K562 (cell line): Measurements from ENCODE around the gene GALNT5. TPM values are rescaled to one million over a fixed set of nuclear protein-coding genes. Genes with fewer than 3 reads are reported as not detected.

Experiments used
- ATAC-seq: fragments of 200-7000 bp; cut with Tn5 transposase; 3 replicates; pipeline ENCODE4 v1.9.1; 2020; ENCODE audit warnings: moderate library complexity
- BruUV-seq: library from RNA; stranded (reverse); fragments of 400-500 nt; replicated peaks from 2 replicates; lab custom pipeline; 2021; lab: Mats Ljungman, UMichigan
- CTCF ChIA-PET: fragments of 300-600 bp; formaldehyde crosslinking; extraction: SDS; loops from one replicate; lab custom pipeline; 2021; ENCODE audit warnings: low intra/inter-chr PET ratio; lab: Yijun Ruan, JAX
- POLR2A ChIA-PET: fragments of 300-600, 350-650 bp; sonication (Branson Sonifier 250); formaldehyde crosslinking; extraction: SDS; loops from one replicate; lab custom pipeline; 2021; ENCODE audit warnings: antibody characterized with exemption, inconsistent platforms; lab: Yijun Ruan, JAX
- DNase-seq, 4 experiments: peaks; one replicate each; pipeline versions ENCODE4 v3.0.0 to v3.0.0-alpha.2; 2011 to 2018; ENCODE audit warnings: low spot score in 3 of 4, mixed read lengths in 3 of 4; ENCODE audit errors: extremely low read depth in 1 of 4
- FAIRE-seq: peaks from 2 replicates; lab custom pipeline; 2011; peaks lifted over from hg19 to GRCh38; lab: Jason Lieb, UNC
- H2AFZ ChIP-seq: 2 replicates; pipeline ENCODE4 v1.6.0; 2011; ENCODE audit warnings: low read depth, low read length, control low read depth, inconsistent platforms
- H3K27ac ChIP-seq: fragments of 200-600 bp; 3 replicates; pipeline ENCODE4 v1.8.0; 2011; ENCODE audit warnings: low read depth, mild to moderate bottlenecking, control low read depth, inconsistent platforms, low read length, moderate library complexity, mixed read lengths; ENCODE audit errors: extremely low read depth
- H3K27me3 ChIP-seq, 2 experiments: fragments of 300-600 bp in 1 of 2; 2 replicates in 1 of 2; 3 replicates in 1 of 2; pipeline versions ENCODE4 v1.6.0 to v1.8.0; 2011; ENCODE audit warnings: inconsistent platforms in 2 of 2, low read length in 2 of 2, mild to moderate bottlenecking in 1 of 2, mixed read lengths in 1 of 2, moderate library complexity in 1 of 2; ENCODE audit not compliant: control insufficient read depth in 2 of 2, insufficient read depth in 2 of 2
- H3K36me3 ChIP-seq: fragments of 300-600 bp; 3 replicates; pipeline ENCODE4 v1.8.0; 2011; ENCODE audit warnings: mild to moderate bottlenecking, low read length, inconsistent platforms; ENCODE audit not compliant: control insufficient read depth, insufficient read depth
- H3K4me1 ChIP-seq, 2 experiments: fragments of 200-600 bp in 1 of 2; replicated peaks in 1 of 2; 2 replicates in 1 of 2; 3 replicates in 1 of 2; pipeline versions ENCODE4 v1.5.1 to v1.8.0; 2011; ENCODE audit warnings: inconsistent platforms in 2 of 2, low read length in 2 of 2, mild to moderate bottlenecking in 1 of 2, mixed read lengths in 1 of 2, moderate library complexity in 1 of 2; ENCODE audit not compliant: control insufficient read depth in 2 of 2, insufficient read depth in 2 of 2
- H3K4me2 ChIP-seq: 2 replicates; pipeline ENCODE4 v1.6.1; 2011; ENCODE audit warnings: low read length, control low read depth, inconsistent platforms, mixed read lengths; ENCODE audit not compliant: insufficient read depth
- H3K4me3 ChIP-seq: fragments of 200-600 bp; sonication (generic), shearing (Covaris generic); 2 replicates; pipeline ENCODE4 v1.5.1; 2016; ENCODE audit warnings: control low read depth, inconsistent platforms
- H3K79me2 ChIP-seq: fragments of 200-600 bp; 3 replicates; pipeline ENCODE4 v1.8.0; 2011; ENCODE audit warnings: low read length, inconsistent platforms; ENCODE audit not compliant: control insufficient read depth, insufficient read depth
- H3K9ac ChIP-seq, 2 experiments: 2 replicates each; pipeline versions ENCODE4 v1.6.0 to v1.6.1; 2011; ENCODE audit warnings: low read depth in 2 of 2, low read length in 2 of 2, control low read depth in 1 of 2, inconsistent platforms in 1 of 2, mild to moderate bottlenecking in 1 of 2, mixed read lengths in 1 of 2; ENCODE audit not compliant: insufficient read depth in 1 of 2
- H3K9me1 ChIP-seq: one replicate; pipeline ENCODE4 v1.6.0; 2011; ENCODE audit warnings: inconsistent platforms, mild to moderate bottlenecking, low read length, moderate library complexity; ENCODE audit not compliant: control insufficient read depth, insufficient read depth
- H3K9me3 ChIP-seq: replicated peaks from 2 replicates; pipeline ENCODE4 v1.5.1; 2011; ENCODE audit warnings: low read depth, low read length, inconsistent platforms; ENCODE audit not compliant: control insufficient read depth, insufficient read depth
- H4K20me1 ChIP-seq: replicated peaks from 2 replicates; pipeline ENCODE4 v1.6.1; 2011; ENCODE audit warnings: low read length, inconsistent platforms, mixed read lengths; ENCODE audit not compliant: control insufficient read depth, insufficient read depth
- ARHGAP35 ChIP-seq: fragments of 450-650 bp; IDR thresholded peaks from 2 replicates; pipeline ENCODE4 v1.6.1; 2018; ENCODE audit not compliant: partially characterized antibody
- CBX2 ChIP-seq: fragments of 200-600 bp; sonication (generic); IDR thresholded peaks from one replicate; pipeline ENCODE4 v1.6.1; 2012; ENCODE audit warnings: mild to moderate bottlenecking, low read length, inconsistent platforms; ENCODE audit not compliant: insufficient read depth, poor library complexity, severe bottlenecking
- CBX3 ChIP-seq, 2 experiments: IDR thresholded peaks; 1 replicate in 1 of 2; 2 replicates in 1 of 2; pipeline ENCODE4 v1.6.1; 2012; ENCODE audit warnings: inconsistent platforms in 2 of 2, low read length in 2 of 2, borderline replicate concordance in 1 of 2, control low read depth in 1 of 2
- GTF2A2 ChIP-seq: IDR thresholded peaks from 2 replicates; pipeline ENCODE4 v1.6.1; 2016; ENCODE audit warnings: mild to moderate bottlenecking, missing genetic modification characterization, missing compliant biosample characterization
- JUNB ChIP-seq: fragments of 450-650 bp; formaldehyde crosslinking; conservative IDR thresholded peaks from 2 replicates; pipeline ENCODE4 v1.4.0; 2020; ENCODE audit warnings: mild to moderate bottlenecking
- KDM5B ChIP-seq: fragments of 200-600 bp; sonication (generic); IDR thresholded peaks from 2 replicates; pipeline ENCODE4 v1.6.1; 2012; ENCODE audit warnings: low read depth, mild to moderate bottlenecking, moderate library complexity, low read length, control low read depth, inconsistent platforms; ENCODE audit not compliant: insufficient replicate concordance
- MEF2A ChIP-seq: IDR thresholded peaks from 2 replicates; pipeline ENCODE4 v1.6.1; 2011; ENCODE audit warnings: low read depth, mild to moderate bottlenecking, low read length, moderate library complexity; ENCODE audit not compliant: control insufficient read depth
- NCOA2 ChIP-seq, 2 experiments: fragments of 450-650 bp; IDR thresholded peaks; 2 replicates each; pipeline ENCODE4 v1.6.1; 2018; ENCODE audit warnings: mild to moderate bottlenecking in 2 of 2, moderate library complexity in 1 of 2; ENCODE audit not compliant: partially characterized antibody in 2 of 2
- POLR2H ChIP-seq: IDR thresholded peaks from 2 replicates; pipeline ENCODE4 v1.6.1; 2016; ENCODE audit warnings: missing genetic modification characterization, low read depth, mild to moderate bottlenecking, control low read depth, missing compliant biosample characterization, moderate library complexity
- RUNX1 ChIP-seq: sonication (generic); IDR thresholded peaks from 2 replicates; pipeline ENCODE4 v1.6.1; 2016; ENCODE audit warnings: antibody characterized with exemption, low read depth
- SREBF1 ChIP-seq: fragments of 150-350 bp; IDR thresholded peaks from 2 replicates; pipeline ENCODE4 v1.6.1; 2014; ENCODE audit warnings: antibody characterized with exemption, low read depth, low read length, borderline replicate concordance
- ZNF121 ChIP-seq: sonication (generic); formaldehyde crosslinking; conservative IDR thresholded peaks from 2 replicates; pipeline ENCODE4 v1.8.0; 2022; ENCODE audit warnings: missing genetic modification reagents
- ZNF431 ChIP-seq: sonication (generic); formaldehyde crosslinking; IDR thresholded peaks from 2 replicates; pipeline ENCODE4 v1.8.0; 2022; ENCODE audit warnings: mild to moderate bottlenecking, missing genetic modification reagents
- WGBS: fragments of 100-300 bp; shearing (Covaris generic); methylation state at CpG from one replicate; pipeline ENCODE4 v1.1.6; 2016; ENCODE audit warnings: low coverage, mixed read lengths; ENCODE audit not compliant: insufficient coverage; ENCODE audit errors: missing lambda C conversion rate; 5-methylcytosine and 5-hydroxymethylcytosine counted together
- in situ Hi-C: fragments of 300-500 bp; cut with MboI; formaldehyde crosslinking; loops from 4 replicates; pipeline ENCODE4 v1.15.0; 2018; ENCODE audit warnings: inconsistent platforms, mixed read lengths
- intact Hi-C: fragments of 100-400 bp; cut with micrococcal nuclease; formaldehyde crosslinking; loops from 2 replicates; pipeline ENCODE4 v1.14.2; 2022
- polyA plus RNA-seq, 8 experiments: library from polyadenylated mRNA; depleted of rRNA in 4 of 8; stranded (reverse) in 5 of 8; unstranded in 3 of 8; fragments of >200 nt; fragmentation: Nextera tagmentation in 2 of 8; fragmentation: Illumina TruSeq in 1 of 8; extraction: Ambion mirVana in 2 of 8; extraction: Trizol in 1 of 8; gene quantifications; 2 replicates each; pipeline versions ENCODE4 v1.2.1 to v1.2.3, GENCODE V29; 2011 to 2014; ENCODE audit warnings: inconsistent platforms in 1 of 8, missing spikeins in 1 of 8
- total RNA-seq, 7 experiments: library from RNA; depleted of rRNA in 6 of 7; stranded (reverse); fragments of >200 nt in 6 of 7; fragmentation: Illumina TruSeq in 2 of 7; extraction: Trizol in 2 of 7; gene quantifications; 2 replicates each; pipeline versions ENCODE4 v1.2.1 to v1.2.3, GENCODE V29; 2011 to 2021; ENCODE audit warnings: low replicate concordance in 1 of 7
- TF ChIP-seq, protein P1 (sequence below): sonication (generic); formaldehyde crosslinking; IDR thresholded peaks from 2 replicates; pipeline ENCODE4 v1.4.0; 2020; ENCODE audit warnings: mild to moderate bottlenecking, missing genetic modification reagents

The GALNT5 gene
- total and polyA plus RNA-seq, 9 of the 15 experiments (the other 6 are each of a cell fraction or from before 2014, with no cell fraction given): 21.6 to 73.0 (median 54.7) TPM

DNA sequence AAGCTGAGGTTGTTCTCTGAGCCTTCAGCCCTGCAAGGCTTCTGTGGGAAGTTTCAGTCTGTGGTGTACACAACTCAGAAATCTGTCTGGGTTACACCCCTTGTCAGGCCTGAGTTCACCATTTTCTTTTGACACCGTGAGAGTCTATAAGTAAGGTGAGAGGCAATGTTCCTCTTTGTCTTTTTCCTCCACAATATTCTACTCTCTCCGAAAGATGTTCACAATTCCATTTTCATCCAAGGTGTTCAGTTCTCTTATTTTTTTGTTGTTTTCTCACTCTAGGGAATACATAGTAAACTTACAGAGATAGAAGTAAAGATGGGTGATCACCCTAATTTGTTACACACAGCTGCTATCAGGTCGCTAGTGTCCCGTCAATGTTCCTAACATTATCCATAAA, 64.9 kb downstream of the GALNT5 start:
- H3K4me3 ChIP-seq: no peak overlapping the region
- no peak overlapping the region for H3K4me2 ChIP-seq
- 48% methylated on average over 4 of the region's 4 CpGs for WGBS
- BruUV-seq: no TSS peak
- peaks cover 0 to 22% of the 10 kb centered on the region in 2 experiments; a peak in 3 of 5 replicates for H3K4me1 ChIP-seq
- no peak overlapping the region for H3K27ac ChIP-seq
- no peaks in the 10 kb centered on the region for H4K20me1 ChIP-seq
- no peak overlapping the region for H3K9ac ChIP-seq
- intact Hi-C loops: no loop called here
- DNase-seq (no peak), FAIRE-seq (no peak), ATAC-seq (no peak)
- no peaks in the 10 kb centered on the region for H3K27me3 ChIP-seq
- ChIA-PET CTCF (no interaction called here), POLR2A (interaction anchor here (0.8 kb wide), 1 partner anchor 101 kb away, joined by 3 read pairs; no protein-coding TSS in a partner anchor)
- TF ChIP-seq MEF2A (no peak), ARHGAP35 (no peak), ZNF431 (CRISPR knock-in tag) (no peak), KDM5B (no peak)
- H3K9me1 ChIP-seq: no peaks in the 10 kb centered on the region
- in situ Hi-C loops: no loop called here
- no peaks in the 10 kb centered on the region for H3K79me2 ChIP-seq
- H3K9me3 ChIP-seq: no peaks in the 10 kb centered on the region
- H2AFZ ChIP-seq: no peak overlapping the region
- H3K36me3 ChIP-seq: no peaks in the 10 kb centered on the region

DNA sequence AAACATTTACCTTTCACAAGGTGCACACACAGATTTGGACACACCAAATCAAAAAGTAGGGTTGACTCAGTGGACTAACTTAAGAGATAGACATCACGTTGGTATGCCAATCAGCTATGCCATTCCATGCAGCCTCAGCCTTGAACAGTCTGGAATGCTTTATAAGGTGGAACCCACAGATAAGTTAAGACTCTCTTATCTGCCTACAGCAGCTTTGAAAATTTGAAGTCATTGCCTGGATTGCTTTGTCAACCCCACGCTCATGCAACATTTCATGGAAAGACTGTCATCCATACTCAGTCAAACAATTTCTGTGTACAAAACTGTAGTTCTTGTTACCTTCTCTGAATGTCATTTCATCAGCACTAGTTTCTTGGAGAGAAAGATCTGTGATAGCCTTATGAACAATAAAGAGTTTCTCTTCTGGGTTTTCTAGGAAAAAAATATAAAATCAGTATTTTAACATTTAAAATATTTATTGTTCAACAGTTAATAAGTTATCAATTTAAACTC, 66.9 kb downstream of the GALNT5 start:
- ATAC-seq (peak; percentile 81), FAIRE-seq (peak; percentile 90), DNase-seq (peak; percentile 72 to 90 (median 82))
- no peaks in the 10 kb centered on the region for H3K79me2 ChIP-seq
- H2AFZ ChIP-seq: no peak overlapping the region
- H3K9me1 ChIP-seq: no peaks in the 10 kb centered on the region
- in situ Hi-C loops: no loop called here
- WGBS: 0% methylated on average over 2 of the region's 2 CpGs
- no peaks in the 10 kb centered on the region for H3K27me3 ChIP-seq
- H4K20me1 ChIP-seq: no peaks in the 10 kb centered on the region
- no peaks in the 10 kb centered on the region for H3K36me3 ChIP-seq
- ChIA-PET POLR2A (interaction anchor here (0.6 to 1.4 kb wide), 6 partner anchors 12 to 574 kb away, joined by 3 to 8 read pairs (median 5); partner anchors contain the start of gene GALNT5), CTCF (interaction anchor here (0.7 kb wide), 1 partner anchor 12 kb away, joined by 3 read pairs; no protein-coding TSS in a partner anchor)
- H3K4me1 ChIP-seq: peaks cover 0 to 22% of the 10 kb centered on the region in 2 experiments; a peak in 3 of 5 replicates
- H3K4me3 ChIP-seq: no peak overlapping the region
- no peak overlapping the region for H3K4me2 ChIP-seq
- no peak overlapping the region for H3K9ac ChIP-seq
- no peak overlapping the region for H3K27ac ChIP-seq
- intact Hi-C loops: loop anchor here (1.0 to 2.0 kb wide), 3 partner anchors 22 to 606 kb away; no protein-coding TSS in a partner anchor
- no peaks in the 10 kb centered on the region for H3K9me3 ChIP-seq
- BruUV-seq: no TSS peak
- TF ChIP-seq RUNX1: 0 out of 2 replicates have a peak, but pooled peaks have one; percentile 60
- TF ChIP-seq SREBF1: no peak
- TF ChIP-seq NCOA2 (IDR thresholded peaks at IDR 0.05; ENCODE audit: partially characterized antibody in 2 of 2): peak; percentile 81 to 88
- TF ChIP-seq POLR2H: peak; percentile 65; the same call in 1 of the 2 replicates
- no peak for TF ChIP-seq JUNB
- TF ChIP-seq, protein P1, sequence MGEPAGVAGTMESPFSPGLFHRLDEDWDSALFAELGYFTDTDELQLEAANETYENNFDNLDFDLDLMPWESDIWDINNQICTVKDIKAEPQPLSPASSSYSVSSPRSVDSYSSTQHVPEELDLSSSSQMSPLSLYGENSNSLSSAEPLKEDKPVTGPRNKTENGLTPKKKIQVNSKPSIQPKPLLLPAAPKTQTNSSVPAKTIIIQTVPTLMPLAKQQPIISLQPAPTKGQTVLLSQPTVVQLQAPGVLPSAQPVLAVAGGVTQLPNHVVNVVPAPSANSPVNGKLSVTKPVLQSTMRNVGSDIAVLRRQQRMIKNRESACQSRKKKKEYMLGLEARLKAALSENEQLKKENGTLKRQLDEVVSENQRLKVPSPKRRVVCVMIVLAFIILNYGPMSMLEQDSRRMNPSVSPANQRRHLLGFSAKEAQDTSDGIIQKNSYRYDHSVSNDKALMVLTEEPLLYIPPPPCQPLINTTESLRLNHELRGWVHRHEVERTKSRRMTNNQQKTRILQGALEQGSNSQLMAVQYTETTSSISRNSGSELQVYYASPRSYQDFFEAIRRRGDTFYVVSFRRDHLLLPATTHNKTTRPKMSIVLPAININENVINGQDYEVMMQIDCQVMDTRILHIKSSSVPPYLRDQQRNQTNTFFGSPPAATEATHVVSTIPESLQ (CRISPR knock-in tag): no peak
- no peak for TF ChIP-seq CBX2
- no peak for TF ChIP-seq ZNF121 (CRISPR knock-in tag)
- no peak for TF ChIP-seq GTF2A2 (tag)
- TF ChIP-seq CBX3 (IDR thresholded peaks at IDR 0.05; ENCODE audit: borderline replicate concordance in 1 of 2, low read length in 2 of 2): peak in 1 of 2 experiments; percentile 75; a peak in 2 of 3 replicates
